ENCODE data around the gene TNRC6C. TPM values are rescaled to one million over a fixed set of nuclear protein-coding genes. Genes with fewer than 3 reads are reported as not detected.

The TNRC6C gene
- total RNA-seq, 1 experiment from 2014 or later: 2.7 TPM

- in situ Hi-C loops (cut with HindIII; ENCODE audit: low sequenced_read_pairs): no loop called here
Measured at GRCh38 chr17:78140169-78141051, 181.9 kb downstream of the TNRC6C start.

GRCh38 chr17:78141437-78142118, 183.1 kb downstream of the TNRC6C start:
- no peak for DNase-seq (ENCODE audit: low spot score)
- in situ Hi-C loops (cut with HindIII; ENCODE audit: low sequenced_read_pairs): no loop called here

More at GRCh38 chr17:78140169-78141051, 181.9 kb downstream of the TNRC6C start:
- DNase-seq (ENCODE audit: low spot score): peak; percentile 65

GRCh38 chr17:78142119-78142861, 183.8 kb downstream of the TNRC6C start:
- in situ Hi-C loops (cut with HindIII; ENCODE audit: low sequenced_read_pairs): no loop called here

GRCh38 chr17:78143214-78144146, 185.0 kb downstream of the TNRC6C start:
- DNase-seq (ENCODE audit: low spot score): no peak
- in situ Hi-C loops (cut with HindIII; ENCODE audit: low sequenced_read_pairs): no loop called here

More at GRCh38 chr17:78142119-78142861, 183.8 kb downstream of the TNRC6C start:
- no peak for DNase-seq (ENCODE audit: low spot score)

- DNase-seq (ENCODE audit: low spot score): peak; percentile 40
- in situ Hi-C loops (cut with HindIII; ENCODE audit: low sequenced_read_pairs): no loop called here
Measured at GRCh38 chr17:78144147-78144719, 185.7 kb downstream of the TNRC6C start.

GRCh38 chr17:78144736-78145641, 186.5 kb downstream of the TNRC6C start:
- no peak for DNase-seq (ENCODE audit: low spot score)
- in situ Hi-C loops (cut with HindIII; ENCODE audit: low sequenced_read_pairs): no loop called here

- in situ Hi-C loops (cut with HindIII; ENCODE audit: low sequenced_read_pairs): no loop called here
- DNase-seq (ENCODE audit: low spot score): no peak
Measured at GRCh38 chr17:78146471-78146869, 188.0 kb downstream of the TNRC6C start.

GRCh38 chr17:78146881-78147280, 188.4 kb downstream of the TNRC6C start:
- DNase-seq (ENCODE audit: low spot score): no peak
- in situ Hi-C loops (cut with HindIII; ENCODE audit: low sequenced_read_pairs): no loop called here

GRCh38 chr17:78147315-78147998, 189.0 kb downstream of the TNRC6C start:
- DNase-seq (ENCODE audit: low spot score): no peak
- in situ Hi-C loops (cut with HindIII; ENCODE audit: low sequenced_read_pairs): no loop called here

GRCh38 chr17:78148286-78149016, 189.9 kb downstream of the TNRC6C start:
- no peak for DNase-seq (ENCODE audit: low spot score)
- in situ Hi-C loops (cut with HindIII; ENCODE audit: low sequenced_read_pairs): no loop called here

GRCh38 chr17:78151514-78152008, 193.1 kb downstream of the TNRC6C start:
- in situ Hi-C loops (cut with HindIII; ENCODE audit: low sequenced_read_pairs): no loop called here
- DNase-seq (ENCODE audit: low spot score): no peak

- in situ Hi-C loops (cut with HindIII; ENCODE audit: low sequenced_read_pairs): no loop called here
- DNase-seq (ENCODE audit: low spot score): no peak
Measured at GRCh38 chr17:78154903-78155811, 196.7 kb downstream of the TNRC6C start.
